ENCODE measurements around the gene HOXD12. TPM values are rescaled to one million over a fixed set of nuclear protein-coding genes. Genes with fewer than 3 reads are reported as not detected.

Gene HOXD12
- polyA plus RNA-seq, 1 donor (not counting 4 experiments of a cell fraction or from before 2014, with no cell fraction given): not detected

DNA sequence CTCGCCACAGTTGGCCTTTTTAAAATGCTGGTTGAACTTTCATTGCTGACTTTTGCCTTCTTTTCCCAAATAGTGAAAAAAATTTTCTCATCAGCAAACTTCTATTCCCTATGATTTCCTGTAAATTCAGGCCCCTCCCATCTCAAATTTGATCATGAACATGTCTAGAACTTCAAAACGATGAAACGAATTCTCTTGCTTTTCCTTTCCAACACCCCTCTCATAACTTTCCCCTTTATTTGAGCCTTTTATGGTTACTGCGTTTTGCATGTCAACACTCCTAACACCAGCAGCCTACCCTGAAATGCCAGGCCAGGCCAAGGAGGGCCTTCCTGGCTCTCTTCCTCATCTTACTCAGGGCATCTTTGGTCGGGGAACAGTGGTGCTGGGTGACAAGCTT is 8.7 kb upstream of the HOXD12 start:
- H3K9ac ChIP-seq (ENCODE audit: control insufficient read depth, extremely low read depth, insufficient read depth, low read length): no peak overlapping the region
- H3K27ac ChIP-seq (ENCODE audit: control insufficient read depth, insufficient read depth, low read length): no peak overlapping the region
- no peaks in the 10 kb centered on the region for H3K9me1 ChIP-seq (ENCODE audit: control insufficient read depth, extremely low read depth, insufficient read depth, low read length)
- no peak overlapping the region for H3K4me2 ChIP-seq (ENCODE audit: control insufficient read depth, extremely low read depth, insufficient read depth, low read depth, low read length)
- H4K20me1 ChIP-seq (ENCODE audit: control insufficient read depth, extremely low read depth, insufficient read depth, low read length): peaks cover 3% of the 10 kb centered on the region
- dilution Hi-C loops (cut with MboI; ENCODE audit: extremely low pct_ligation_motif_present, low sequenced_read_pairs): no loop called here
- TF ChIP-seq EZH2 (IDR thresholded peaks at IDR 0.05; ENCODE audit: low read length): no peak
- TF ChIP-seq, protein P1, sequence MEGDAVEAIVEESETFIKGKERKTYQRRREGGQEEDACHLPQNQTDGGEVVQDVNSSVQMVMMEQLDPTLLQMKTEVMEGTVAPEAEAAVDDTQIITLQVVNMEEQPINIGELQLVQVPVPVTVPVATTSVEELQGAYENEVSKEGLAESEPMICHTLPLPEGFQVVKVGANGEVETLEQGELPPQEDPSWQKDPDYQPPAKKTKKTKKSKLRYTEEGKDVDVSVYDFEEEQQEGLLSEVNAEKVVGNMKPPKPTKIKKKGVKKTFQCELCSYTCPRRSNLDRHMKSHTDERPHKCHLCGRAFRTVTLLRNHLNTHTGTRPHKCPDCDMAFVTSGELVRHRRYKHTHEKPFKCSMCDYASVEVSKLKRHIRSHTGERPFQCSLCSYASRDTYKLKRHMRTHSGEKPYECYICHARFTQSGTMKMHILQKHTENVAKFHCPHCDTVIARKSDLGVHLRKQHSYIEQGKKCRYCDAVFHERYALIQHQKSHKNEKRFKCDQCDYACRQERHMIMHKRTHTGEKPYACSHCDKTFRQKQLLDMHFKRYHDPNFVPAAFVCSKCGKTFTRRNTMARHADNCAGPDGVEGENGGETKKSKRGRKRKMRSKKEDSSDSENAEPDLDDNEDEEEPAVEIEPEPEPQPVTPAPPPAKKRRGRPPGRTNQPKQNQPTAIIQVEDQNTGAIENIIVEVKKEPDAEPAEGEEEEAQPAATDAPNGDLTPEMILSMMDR (optimal IDR thresholded peaks at IDR 0.05 in 1 of 3, IDR thresholded peaks at IDR 0.05 in 1 of 3, conservative IDR thresholded peaks at IDR 0.05 in 1 of 3; ENCODE audit: extremely low read depth in 1 of 3, insufficient read depth in 2 of 3, low read length in 3 of 3): no peak
- DNase-seq (ENCODE audit: low read depth, low spot score) (no peak), FAIRE-seq (no peak)
- no peak overlapping the region for H2AFZ ChIP-seq (ENCODE audit: control insufficient read depth, low read length)
- no peaks in the 10 kb centered on the region for H3K79me2 ChIP-seq (ENCODE audit: control insufficient read depth, insufficient read depth, low read length)
- H3K9me3 ChIP-seq (ENCODE audit: control insufficient read depth, low read depth, low read length): peaks cover 2% of the 10 kb centered on the region
- no peaks in the 10 kb centered on the region for H3K36me3 ChIP-seq (ENCODE audit: control insufficient read depth in 2 of 2, extremely low read depth in 1 of 2, insufficient read depth in 2 of 2, low read length in 2 of 2)
- peaks cover 100% of the 10 kb centered on the region for H3K27me3 ChIP-seq (ENCODE audit: control insufficient read depth, extremely low read depth, insufficient read depth, low read length)
- H3K4me3 ChIP-seq (ENCODE audit: control insufficient read depth in 2 of 3, extremely low read depth in 1 of 3, insufficient read depth in 2 of 3, low read depth in 1 of 3, low read length in 3 of 3): no peak overlapping the region
- H3K4me1 ChIP-seq (ENCODE audit: control insufficient read depth, extremely low read depth, insufficient read depth, low read length): no peaks in the 10 kb centered on the region

DNA sequence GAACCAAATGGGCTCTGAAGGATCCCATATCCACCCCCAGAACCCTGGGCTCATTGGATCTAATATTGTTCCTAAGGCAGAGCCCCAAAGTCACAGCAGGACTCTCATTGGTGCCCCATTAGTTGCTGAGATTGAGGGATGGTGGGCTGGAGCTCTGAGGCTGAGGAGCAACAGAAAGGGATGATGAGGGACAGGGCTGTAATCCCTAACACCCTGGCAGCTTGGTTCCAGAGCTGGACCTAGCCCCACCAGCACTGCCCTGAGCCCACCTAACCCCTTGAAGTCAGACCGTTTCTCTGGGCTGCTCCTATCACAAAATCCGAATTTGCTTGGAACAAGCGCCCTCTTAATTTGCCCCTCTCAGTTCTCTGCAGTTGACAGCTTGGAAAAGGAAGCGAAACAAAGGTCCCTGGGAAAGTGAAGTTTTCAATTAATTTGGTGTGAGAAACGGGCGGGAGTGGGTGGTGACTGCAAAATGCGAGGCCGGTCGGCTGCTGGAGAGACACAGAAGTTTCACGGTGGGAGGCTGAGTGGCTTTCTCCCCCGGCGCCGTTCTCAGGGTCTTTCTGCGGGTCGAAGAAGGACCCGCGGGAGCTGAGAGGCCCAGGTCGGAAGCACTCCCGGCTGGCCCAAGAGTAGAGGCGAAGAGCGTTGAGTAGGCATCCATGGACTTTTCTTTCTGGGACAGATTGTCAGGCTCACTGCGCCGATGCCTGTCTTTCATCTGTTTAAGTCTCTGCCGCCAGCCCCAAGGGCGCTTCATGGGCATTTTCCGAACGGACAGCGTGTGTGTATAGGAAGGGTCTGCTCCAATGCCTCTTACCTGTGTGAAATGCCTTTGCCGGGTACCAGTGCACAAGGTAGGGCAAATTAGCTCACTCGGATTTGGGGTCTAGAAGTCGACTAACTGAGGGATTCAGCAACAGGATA is 8.0 kb upstream of the HOXD12 start:
- Histone ChIP-seq H4K20me1 (ENCODE audit: control insufficient read depth, extremely low read depth, insufficient read depth, low read length) (peaks cover 3% of the 10 kb centered on the region), H3K36me3 (ENCODE audit: control insufficient read depth in 2 of 2, extremely low read depth in 1 of 2, insufficient read depth in 2 of 2, low read length in 2 of 2) (no peaks in the 10 kb centered on the region), H3K27ac (ENCODE audit: control insufficient read depth, insufficient read depth, low read length) (no peak overlapping the region), H3K9me3 (ENCODE audit: control insufficient read depth, low read depth, low read length) (peaks cover 2% of the 10 kb centered on the region), H3K4me3 (ENCODE audit: control insufficient read depth in 2 of 3, extremely low read depth in 1 of 3, insufficient read depth in 2 of 3, low read depth in 1 of 3, low read length in 3 of 3) (no peak overlapping the region), H3K9ac (ENCODE audit: control insufficient read depth, extremely low read depth, insufficient read depth, low read length) (no peak overlapping the region), H2AFZ (ENCODE audit: control insufficient read depth, low read length) (no peak overlapping the region), H3K9me1 (ENCODE audit: control insufficient read depth, extremely low read depth, insufficient read depth, low read length) (no peaks in the 10 kb centered on the region), H3K4me1 (ENCODE audit: control insufficient read depth, extremely low read depth, insufficient read depth, low read length) (peaks cover under 1% of the 10 kb centered on the region), H3K4me2 (ENCODE audit: control insufficient read depth, extremely low read depth, insufficient read depth, low read depth, low read length) (no peak overlapping the region), H3K27me3 (ENCODE audit: control insufficient read depth, extremely low read depth, insufficient read depth, low read length) (peaks cover 100% of the 10 kb centered on the region), H3K79me2 (ENCODE audit: control insufficient read depth, insufficient read depth, low read length) (no peaks in the 10 kb centered on the region)
- DNase-seq (ENCODE audit: low read depth, low spot score): no peak
- no peak for FAIRE-seq
- dilution Hi-C loops (cut with MboI; ENCODE audit: extremely low pct_ligation_motif_present, low sequenced_read_pairs): no loop called here
- TF ChIP-seq EZH2 (IDR thresholded peaks at IDR 0.05; ENCODE audit: low read length): peak; percentile 96
- TF ChIP-seq, protein P1 (optimal IDR thresholded peaks at IDR 0.05 in 1 of 3, IDR thresholded peaks at IDR 0.05 in 1 of 3, conservative IDR thresholded peaks at IDR 0.05 in 1 of 3; ENCODE audit: extremely low read depth in 1 of 3, insufficient read depth in 2 of 3, low read length in 3 of 3): no peak

Measured in keratinocyte (primary cell).